HEK293 (cell line): ENCODE measurements around the gene NINL.

Source experiments
- ATF2 ChIP-seq: fragments of 450-650 bp; formaldehyde crosslinking; IDR thresholded peaks from 2 replicates; pipeline ENCODE4 v1.5.1; 2016; ENCODE audit warnings: missing biosample characterization, missing genetic modification characterization, low read depth
- SALL2 ChIP-seq: fragments of 450-650 bp; formaldehyde crosslinking; IDR thresholded peaks from 2 replicates; pipeline ENCODE4 v1.5.0; 2017; ENCODE audit warnings: missing biosample characterization, mild to moderate bottlenecking, missing genetic modification characterization, borderline replicate concordance
- ZBTB11 ChIP-seq: fragments of 450-650 bp; formaldehyde crosslinking; conservative IDR thresholded peaks from 2 replicates; pipeline ENCODE4 v1.5.1; 2016; ENCODE audit warnings: low read depth, missing biosample characterization, missing genetic modification characterization
- ZNF274 ChIP-seq, 2 experiments: fragments of 200-500 bp in 1 of 2; fragments of 450-650 bp in 1 of 2; sonication (Bioruptor generic) in 1 of 2; formaldehyde crosslinking in 1 of 2; IDR thresholded peaks; 2 replicates each; pipeline versions ENCODE4 v1.5.1 to v1.6.1; 2014 to 2016; ENCODE audit warnings: borderline replicate concordance in 1 of 2, inconsistent platforms in 1 of 2, low read length in 1 of 2, missing biosample characterization in 1 of 2, missing genetic modification characterization in 1 of 2
- ZNF280C ChIP-seq: fragments of 450-650 bp; formaldehyde crosslinking; IDR thresholded peaks from 2 replicates; pipeline ENCODE4 v1.5.1; 2016; ENCODE audit warnings: missing biosample characterization, missing genetic modification characterization
- ZNF518A ChIP-seq: fragments of 450-650 bp; formaldehyde crosslinking; conservative IDR thresholded peaks from 2 replicates; pipeline ENCODE4 v1.5.1; 2016; ENCODE audit warnings: low read depth, missing biosample characterization, missing genetic modification characterization
- ZNF658 ChIP-seq: fragments of 450-650 bp; formaldehyde crosslinking; IDR thresholded peaks from 2 replicates; pipeline ENCODE4; 2016; ENCODE audit warnings: missing biosample characterization, missing genetic modification characterization
- ZNF660 ChIP-seq: fragments of 450-650 bp; IDR thresholded peaks from 2 replicates; pipeline ENCODE4 v1.5.1; 2018; ENCODE audit warnings: missing biosample characterization, mild to moderate bottlenecking, missing genetic modification characterization
- ZNF791 ChIP-seq: fragments of 450-650 bp; formaldehyde crosslinking; IDR thresholded peaks from 2 replicates; pipeline ENCODE4 v1.5.1; 2016; ENCODE audit warnings: missing biosample characterization, missing genetic modification characterization
- ZNF830 ChIP-seq: fragments of 450-650 bp; IDR thresholded peaks from 2 replicates; pipeline ENCODE4 v1.5.0; 2018; ENCODE audit warnings: missing biosample characterization, missing genetic modification characterization, low read depth, mild to moderate bottlenecking, moderate library complexity
- TF ChIP-seq, protein P1 (sequence below): fragments of 450-650 bp; formaldehyde crosslinking; IDR thresholded peaks from 2 replicates; pipeline ENCODE4 v1.5.1; 2016; ENCODE audit warnings: missing biosample characterization, missing genetic modification characterization
- TF ChIP-seq, protein P2 (sequence below): fragments of 450-650 bp; formaldehyde crosslinking; IDR thresholded peaks from 2 replicates; pipeline ENCODE4 v1.5.1; 2016; ENCODE audit warnings: missing biosample characterization, missing genetic modification characterization
- TF ChIP-seq, protein P3 (sequence below): fragments of 450-650 bp; formaldehyde crosslinking; IDR thresholded peaks from 2 replicates; pipeline ENCODE4 v1.5.1; 2016; ENCODE audit warnings: missing biosample characterization, missing genetic modification characterization

DNA sequence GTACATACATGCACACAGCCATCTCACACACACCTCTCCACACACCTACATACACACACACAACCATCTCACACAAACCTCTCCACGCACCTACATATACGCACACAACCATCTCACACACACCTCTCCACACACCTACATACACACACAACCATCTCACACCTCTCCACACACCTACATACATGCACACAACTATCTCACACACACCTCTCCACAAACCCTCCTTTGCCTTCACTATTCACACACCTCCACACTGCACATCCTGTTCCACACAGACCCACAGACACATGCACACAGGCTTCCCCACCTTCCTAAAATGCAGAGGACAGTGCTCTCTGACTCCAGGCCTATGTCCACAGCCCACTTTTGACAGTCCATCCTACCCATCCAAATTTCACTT lies 16.3 kb upstream of the NINL start:
- TF ChIP-seq, protein P1, sequence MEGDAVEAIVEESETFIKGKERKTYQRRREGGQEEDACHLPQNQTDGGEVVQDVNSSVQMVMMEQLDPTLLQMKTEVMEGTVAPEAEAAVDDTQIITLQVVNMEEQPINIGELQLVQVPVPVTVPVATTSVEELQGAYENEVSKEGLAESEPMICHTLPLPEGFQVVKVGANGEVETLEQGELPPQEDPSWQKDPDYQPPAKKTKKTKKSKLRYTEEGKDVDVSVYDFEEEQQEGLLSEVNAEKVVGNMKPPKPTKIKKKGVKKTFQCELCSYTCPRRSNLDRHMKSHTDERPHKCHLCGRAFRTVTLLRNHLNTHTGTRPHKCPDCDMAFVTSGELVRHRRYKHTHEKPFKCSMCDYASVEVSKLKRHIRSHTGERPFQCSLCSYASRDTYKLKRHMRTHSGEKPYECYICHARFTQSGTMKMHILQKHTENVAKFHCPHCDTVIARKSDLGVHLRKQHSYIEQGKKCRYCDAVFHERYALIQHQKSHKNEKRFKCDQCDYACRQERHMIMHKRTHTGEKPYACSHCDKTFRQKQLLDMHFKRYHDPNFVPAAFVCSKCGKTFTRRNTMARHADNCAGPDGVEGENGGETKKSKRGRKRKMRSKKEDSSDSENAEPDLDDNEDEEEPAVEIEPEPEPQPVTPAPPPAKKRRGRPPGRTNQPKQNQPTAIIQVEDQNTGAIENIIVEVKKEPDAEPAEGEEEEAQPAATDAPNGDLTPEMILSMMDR (tag by site-specific recombination) = no peak
- no peak for TF ChIP-seq ZNF830 (tag by site-specific recombination)
- TF ChIP-seq ZNF274 (IDR thresholded peaks at IDR 0.05; ENCODE audit: low read length) = no peak
- no peak for TF ChIP-seq ZNF274 (tag by site-specific recombination; IDR thresholded peaks at IDR 0.05; ENCODE audit: borderline replicate concordance)
- no peak for TF ChIP-seq ZNF280C
- no peak for TF ChIP-seq ZBTB11 (tag by site-specific recombination)
- TF ChIP-seq ZNF660 (tag by site-specific recombination) = no peak
- TF ChIP-seq ATF2 (tag by site-specific recombination) = no peak
- TF ChIP-seq, protein P2, sequence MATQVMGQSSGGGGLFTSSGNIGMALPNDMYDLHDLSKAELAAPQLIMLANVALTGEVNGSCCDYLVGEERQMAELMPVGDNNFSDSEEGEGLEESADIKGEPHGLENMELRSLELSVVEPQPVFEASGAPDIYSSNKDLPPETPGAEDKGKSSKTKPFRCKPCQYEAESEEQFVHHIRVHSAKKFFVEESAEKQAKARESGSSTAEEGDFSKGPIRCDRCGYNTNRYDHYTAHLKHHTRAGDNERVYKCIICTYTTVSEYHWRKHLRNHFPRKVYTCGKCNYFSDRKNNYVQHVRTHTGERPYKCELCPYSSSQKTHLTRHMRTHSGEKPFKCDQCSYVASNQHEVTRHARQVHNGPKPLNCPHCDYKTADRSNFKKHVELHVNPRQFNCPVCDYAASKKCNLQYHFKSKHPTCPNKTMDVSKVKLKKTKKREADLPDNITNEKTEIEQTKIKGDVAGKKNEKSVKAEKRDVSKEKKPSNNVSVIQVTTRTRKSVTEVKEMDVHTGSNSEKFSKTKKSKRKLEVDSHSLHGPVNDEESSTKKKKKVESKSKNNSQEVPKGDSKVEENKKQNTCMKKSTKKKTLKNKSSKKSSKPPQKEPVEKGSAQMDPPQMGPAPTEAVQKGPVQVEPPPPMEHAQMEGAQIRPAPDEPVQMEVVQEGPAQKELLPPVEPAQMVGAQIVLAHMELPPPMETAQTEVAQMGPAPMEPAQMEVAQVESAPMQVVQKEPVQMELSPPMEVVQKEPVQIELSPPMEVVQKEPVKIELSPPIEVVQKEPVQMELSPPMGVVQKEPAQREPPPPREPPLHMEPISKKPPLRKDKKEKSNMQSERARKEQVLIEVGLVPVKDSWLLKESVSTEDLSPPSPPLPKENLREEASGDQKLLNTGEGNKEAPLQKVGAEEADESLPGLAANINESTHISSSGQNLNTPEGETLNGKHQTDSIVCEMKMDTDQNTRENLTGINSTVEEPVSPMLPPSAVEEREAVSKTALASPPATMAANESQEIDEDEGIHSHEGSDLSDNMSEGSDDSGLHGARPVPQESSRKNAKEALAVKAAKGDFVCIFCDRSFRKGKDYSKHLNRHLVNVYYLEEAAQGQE (tag by site-specific recombination) = no peak
- TF ChIP-seq, protein P3, sequence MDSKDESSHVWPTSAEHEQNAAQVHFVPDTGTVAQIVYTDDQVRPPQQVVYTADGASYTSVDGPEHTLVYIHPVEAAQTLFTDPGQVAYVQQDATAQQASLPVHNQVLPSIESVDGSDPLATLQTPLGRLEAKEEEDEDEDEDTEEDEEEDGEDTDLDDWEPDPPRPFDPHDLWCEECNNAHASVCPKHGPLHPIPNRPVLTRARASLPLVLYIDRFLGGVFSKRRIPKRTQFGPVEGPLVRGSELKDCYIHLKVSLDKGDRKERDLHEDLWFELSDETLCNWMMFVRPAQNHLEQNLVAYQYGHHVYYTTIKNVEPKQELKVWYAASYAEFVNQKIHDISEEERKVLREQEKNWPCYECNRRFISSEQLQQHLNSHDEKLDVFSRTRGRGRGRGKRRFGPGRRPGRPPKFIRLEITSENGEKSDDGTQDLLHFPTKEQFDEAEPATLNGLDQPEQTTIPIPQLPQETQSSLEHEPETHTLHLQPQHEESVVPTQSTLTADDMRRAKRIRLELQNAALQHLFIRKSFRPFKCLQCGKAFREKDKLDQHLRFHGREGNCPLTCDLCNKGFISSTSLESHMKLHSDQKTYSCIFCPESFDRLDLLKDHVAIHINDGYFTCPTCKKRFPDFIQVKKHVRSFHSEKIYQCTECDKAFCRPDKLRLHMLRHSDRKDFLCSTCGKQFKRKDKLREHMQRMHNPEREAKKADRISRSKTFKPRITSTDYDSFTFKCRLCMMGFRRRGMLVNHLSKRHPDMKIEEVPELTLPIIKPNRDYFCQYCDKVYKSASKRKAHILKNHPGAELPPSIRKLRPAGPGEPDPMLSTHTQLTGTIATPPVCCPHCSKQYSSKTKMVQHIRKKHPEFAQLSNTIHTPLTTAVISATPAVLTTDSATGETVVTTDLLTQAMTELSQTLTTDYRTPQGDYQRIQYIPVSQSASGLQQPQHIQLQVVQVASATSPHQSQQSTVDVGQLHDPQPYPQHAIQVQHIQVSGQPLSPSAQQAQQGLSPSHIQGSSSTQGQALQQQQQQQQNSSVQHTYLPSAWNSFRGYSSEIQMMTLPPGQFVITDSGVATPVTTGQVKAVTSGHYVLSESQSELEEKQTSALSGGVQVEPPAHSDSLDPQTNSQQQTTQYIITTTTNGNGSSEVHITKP (tag by site-specific recombination) = no peak
- no peak for TF ChIP-seq ZNF791
- no peak for TF ChIP-seq ZNF658 (tag by site-specific recombination)
- TF ChIP-seq SALL2 = no peak
- no peak for TF ChIP-seq ZNF518A (tag by site-specific recombination)
